ENCODE measurements around the gene SEMA3D.

DNA sequence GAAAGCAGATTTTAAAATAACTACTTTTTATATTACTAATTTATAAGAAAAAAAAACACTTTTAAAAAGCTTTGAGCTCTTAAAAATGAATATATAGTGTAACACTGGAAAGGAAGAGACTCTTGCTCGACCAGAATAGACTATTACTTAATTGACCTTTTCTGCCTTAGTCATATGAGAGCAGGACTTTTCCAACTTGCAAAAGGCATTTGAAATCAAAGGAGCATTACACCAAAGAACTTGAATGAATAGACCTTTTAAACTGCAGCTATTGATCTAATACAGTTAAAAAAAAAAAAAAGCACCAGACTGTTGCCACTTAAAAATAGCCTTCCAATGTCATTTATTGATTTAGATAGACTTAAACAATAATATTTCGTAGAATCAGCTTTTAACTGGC, 17.2 kb upstream of the SEMA3D start:
- TF ChIP-seq, protein P1, sequence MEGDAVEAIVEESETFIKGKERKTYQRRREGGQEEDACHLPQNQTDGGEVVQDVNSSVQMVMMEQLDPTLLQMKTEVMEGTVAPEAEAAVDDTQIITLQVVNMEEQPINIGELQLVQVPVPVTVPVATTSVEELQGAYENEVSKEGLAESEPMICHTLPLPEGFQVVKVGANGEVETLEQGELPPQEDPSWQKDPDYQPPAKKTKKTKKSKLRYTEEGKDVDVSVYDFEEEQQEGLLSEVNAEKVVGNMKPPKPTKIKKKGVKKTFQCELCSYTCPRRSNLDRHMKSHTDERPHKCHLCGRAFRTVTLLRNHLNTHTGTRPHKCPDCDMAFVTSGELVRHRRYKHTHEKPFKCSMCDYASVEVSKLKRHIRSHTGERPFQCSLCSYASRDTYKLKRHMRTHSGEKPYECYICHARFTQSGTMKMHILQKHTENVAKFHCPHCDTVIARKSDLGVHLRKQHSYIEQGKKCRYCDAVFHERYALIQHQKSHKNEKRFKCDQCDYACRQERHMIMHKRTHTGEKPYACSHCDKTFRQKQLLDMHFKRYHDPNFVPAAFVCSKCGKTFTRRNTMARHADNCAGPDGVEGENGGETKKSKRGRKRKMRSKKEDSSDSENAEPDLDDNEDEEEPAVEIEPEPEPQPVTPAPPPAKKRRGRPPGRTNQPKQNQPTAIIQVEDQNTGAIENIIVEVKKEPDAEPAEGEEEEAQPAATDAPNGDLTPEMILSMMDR (IDR thresholded peaks at IDR 0.05): no peak
- no peak for TF ChIP-seq POLR2AphosphoS5 (IDR thresholded peaks at IDR 0.05)

Measured in prostate gland (tissue), 2 donors.